Keratinocyte (primary cell): ENCODE measurements around the gene CNN2. TPM values are rescaled to one million over a fixed set of nuclear protein-coding genes. Genes with fewer than 3 reads are reported as not detected.
"Not testable (repeated sequence)": the region's sequence is repeated elsewhere in the genome, so short reads cannot be mapped to it uniquely, and the experiment has no call there.

Experiments
- DNase-seq: peaks from one replicate; pipeline ENCODE4 v3.0.0-alpha.2; 2011; ENCODE audit warnings: low read depth, missing footprints, low spot score
- FAIRE-seq: peaks from 2 replicates; lab custom pipeline; 2011; peaks lifted over from hg19 to GRCh38; lab: Jason Lieb, UNC
- H2AFZ ChIP-seq: 2 replicates; pipeline ENCODE4 v1.6.0; 2012; ENCODE audit warnings: low read length, control low read depth, inconsistent platforms; ENCODE audit not compliant: control insufficient read depth
- H3K27ac ChIP-seq: 2 replicates; pipeline ENCODE4 v1.5.1; 2011; ENCODE audit warnings: low read length; ENCODE audit not compliant: control insufficient read depth, insufficient read depth
- H3K27me3 ChIP-seq: 3 replicates; pipeline ENCODE4 v1.6.0; 2011; ENCODE audit warnings: low read length; ENCODE audit not compliant: control insufficient read depth, insufficient read depth; ENCODE audit errors: extremely low read depth
- H3K36me3 ChIP-seq, 2 experiments: 2 replicates in 1 of 2; 3 replicates in 1 of 2; pipeline ENCODE4 v1.5.1; 2011; ENCODE audit warnings: low read length in 2 of 2, mild to moderate bottlenecking in 1 of 2; ENCODE audit not compliant: control insufficient read depth in 2 of 2, insufficient read depth in 2 of 2; ENCODE audit errors: extremely low read depth in 1 of 2
- H3K4me1 ChIP-seq: 3 replicates; pipeline ENCODE4 v1.5.1; 2011; ENCODE audit warnings: low read length; ENCODE audit not compliant: control insufficient read depth, insufficient read depth; ENCODE audit errors: extremely low read depth
- H3K4me2 ChIP-seq: 3 replicates; pipeline ENCODE4 v1.6.0; 2011; ENCODE audit warnings: low read depth, low read length; ENCODE audit not compliant: control insufficient read depth, insufficient read depth; ENCODE audit errors: extremely low read depth
- H3K4me3 ChIP-seq, 3 experiments: fragments of 200-600 bp in 1 of 3; sonication (generic) in 1 of 3; 2 replicates in 2 of 3; 3 replicates in 1 of 3; pipeline ENCODE4 v1.5.1; 2011 to 2016; ENCODE audit warnings: low read length in 3 of 3, mild to moderate bottlenecking in 3 of 3, control low read depth in 2 of 3, inconsistent platforms in 1 of 3, low read depth in 1 of 3, mixed read lengths in 1 of 3, mixed run types in 1 of 3, moderate library complexity in 1 of 3; ENCODE audit not compliant: control insufficient read depth in 2 of 3, insufficient read depth in 2 of 3; ENCODE audit errors: extremely low read depth in 1 of 3
- H3K79me2 ChIP-seq: 2 replicates; pipeline ENCODE4 v1.6.0; 2012; ENCODE audit warnings: low read length; ENCODE audit not compliant: control insufficient read depth, insufficient read depth
- H3K9ac ChIP-seq: 3 replicates; pipeline ENCODE4 v1.6.0; 2011; ENCODE audit warnings: low read length; ENCODE audit not compliant: control insufficient read depth, insufficient read depth; ENCODE audit errors: extremely low read depth
- H3K9me1 ChIP-seq: 3 replicates; pipeline ENCODE4 v1.6.0; 2011; ENCODE audit warnings: low read length; ENCODE audit not compliant: control insufficient read depth, insufficient read depth; ENCODE audit errors: extremely low read depth
- H3K9me3 ChIP-seq: 2 replicates; pipeline ENCODE4 v1.5.1; 2012; ENCODE audit warnings: low read depth, low read length; ENCODE audit not compliant: control insufficient read depth
- H4K20me1 ChIP-seq: 3 replicates; pipeline ENCODE4 v1.6.0; 2011; ENCODE audit warnings: low read length; ENCODE audit not compliant: control insufficient read depth, insufficient read depth; ENCODE audit errors: extremely low read depth
- CTCF ChIP-seq, 3 experiments: IDR thresholded peaks in 1 of 3; conservative IDR thresholded peaks in 1 of 3; optimal IDR thresholded peaks in 1 of 3; 2 replicates in 2 of 3; 3 replicates in 1 of 3; pipeline versions ENCODE3 to v1.5.1; 2011; ENCODE audit warnings: low read length in 3 of 3, mild to moderate bottlenecking in 3 of 3, moderate library complexity in 2 of 3, control low read depth in 1 of 3, inconsistent platforms in 1 of 3; ENCODE audit not compliant: insufficient read depth in 2 of 3; ENCODE audit errors: extremely low read depth in 1 of 3
- EZH2 ChIP-seq: IDR thresholded peaks from one replicate; pipeline ENCODE4 v1.6.1; 2012; ENCODE audit warnings: inconsistent platforms, mild to moderate bottlenecking, low read length, moderate library complexity
- dilution Hi-C: fragments of 300-500 bp; cut with MboI; formaldehyde crosslinking; loops from one replicate; pipeline ENCODE4 v1.7.0; 2020; ENCODE audit warnings: low sequenced_read_pairs; ENCODE audit not compliant: extremely low pct_ligation_motif_present
- polyA plus RNA-seq, 5 experiments: library from polyadenylated mRNA; depleted of rRNA in 3 of 5; stranded (reverse) in 3 of 5; stranded (forward) in 1 of 5; unstranded in 1 of 5; fragments of >200 nt; gene quantifications; 1 replicate in 1 of 5; 2 replicates in 3 of 5; 3 replicates in 1 of 5; pipeline versions ENCODE4 v1.2.1 to v1.2.3, GENCODE V29; 2011 to 2012; ENCODE audit warnings: missing spikeins in 2 of 5, low read depth in 1 of 5, low replicate concordance in 1 of 5

CNN2 gene
- polyA plus RNA-seq, 1 donor (not counting 4 experiments of a cell fraction or from before 2014, with no cell fraction given) = 136 TPM

- dilution Hi-C loops = no loop called here
- H3K9me3 ChIP-seq = no peaks in the 10 kb centered on the region
- H3K36me3 ChIP-seq = no peaks in the 10 kb centered on the region
- FAIRE-seq = peak; percentile 20
- H3K27me3 ChIP-seq = no peaks in the 10 kb centered on the region
- peak within 1 kb of the TSS; percentile 99 for H3K27ac ChIP-seq
- peaks cover 50% of the 10 kb centered on the region for H3K79me2 ChIP-seq
- H4K20me1 ChIP-seq = peaks cover 25% of the 10 kb centered on the region
- peak within 1 kb of the TSS; percentile 95 for H2AFZ ChIP-seq
- DNase-seq = peak; percentile 83
- H3K9ac ChIP-seq = peak within 1 kb of the TSS; percentile 91
- peaks cover 4% of the 10 kb centered on the region for H3K9me1 ChIP-seq
- H3K4me2 ChIP-seq = peak within 1 kb of the TSS; percentile 68
- peaks cover 32% of the 10 kb centered on the region for H3K4me1 ChIP-seq
- peak within 1 kb of the TSS; percentile 68 to 95 (median 71) for H3K4me3 ChIP-seq
- no peak for TF ChIP-seq EZH2
- no peak for TF ChIP-seq CTCF (optimal IDR thresholded peaks at IDR 0.05 in 1 of 3, IDR thresholded peaks at IDR 0.05 in 1 of 3, conservative IDR thresholded peaks at IDR 0.05 in 1 of 3; ENCODE audit: extremely low read depth in 1 of 3, insufficient read depth in 2 of 3, low read length in 3 of 3)
Observed at GRCh38 chr19:1020868-1021425, 5.5 kb upstream of the CNN2 start, which contains the start of gene TMEM259. Gene TMEM259, minus strand, starts transcription at chr19:1021123. Its CDS starts 127 bp downstream, at chr19:1020996.

GRCh38 chr19:1023883-1024188 lies 2.6 kb upstream of the CNN2 start:
- H3K9me1 ChIP-seq, H3K9ac ChIP-seq, FAIRE-seq, H3K9me3 ChIP-seq, H2AFZ ChIP-seq, H3K36me3 ChIP-seq, H3K4me2 ChIP-seq, DNase-seq, dilution Hi-C loops, H3K27ac ChIP-seq, H3K4me3 ChIP-seq, H4K20me1 ChIP-seq, H3K27me3 ChIP-seq: not testable (repeated sequence)
- H3K4me1 ChIP-seq = peaks cover 12% of the 10 kb centered on the region
- peaks cover 43% of the 10 kb centered on the region for H3K79me2 ChIP-seq

GRCh38 chr19:1025080-1025479 lies 1.3 kb upstream of the CNN2 start:
- H3K9me1 ChIP-seq, FAIRE-seq, H3K9ac ChIP-seq, H3K4me2 ChIP-seq, H3K27me3 ChIP-seq, H3K4me3 ChIP-seq, H3K9me3 ChIP-seq, dilution Hi-C loops, DNase-seq, H4K20me1 ChIP-seq, H3K27ac ChIP-seq, H2AFZ ChIP-seq: not testable (repeated sequence)
- Histone ChIP-seq H3K79me2 (peaks cover 39% of the 10 kb centered on the region), H3K36me3 (peaks cover 0 to 10% of the 10 kb centered on the region in 2 experiments), H3K4me1 (peaks cover 10% of the 10 kb centered on the region)
